HEK293 (cell line): ENCODE results near the gene GALE.
A peak's percentile ranks its signal among the peaks of the same experiment; 100 is the strongest.

Experiments used
- ZBTB11 ChIP-seq: fragments of 450-650 bp; formaldehyde crosslinking; conservative IDR thresholded peaks from 2 replicates; pipeline ENCODE4 v1.5.1; 2016; ENCODE audit warnings: low read depth, missing biosample characterization, missing genetic modification characterization
- ZNF121 ChIP-seq: fragments of 450-650 bp; formaldehyde crosslinking; IDR thresholded peaks from 2 replicates; pipeline ENCODE4 v1.5.1; 2016; ENCODE audit warnings: missing biosample characterization, missing genetic modification characterization
- ZNF335 ChIP-seq: fragments of 450-650 bp; formaldehyde crosslinking; conservative IDR thresholded peaks from 2 replicates; pipeline ENCODE4 v1.5.1; 2016; ENCODE audit warnings: missing biosample characterization, missing genetic modification characterization
- TF ChIP-seq, protein P1 (sequence below): fragments of 450-650 bp; formaldehyde crosslinking; IDR thresholded peaks from 2 replicates; pipeline ENCODE4 v1.5.1; 2016; ENCODE audit warnings: missing biosample characterization, missing genetic modification characterization

DNA sequence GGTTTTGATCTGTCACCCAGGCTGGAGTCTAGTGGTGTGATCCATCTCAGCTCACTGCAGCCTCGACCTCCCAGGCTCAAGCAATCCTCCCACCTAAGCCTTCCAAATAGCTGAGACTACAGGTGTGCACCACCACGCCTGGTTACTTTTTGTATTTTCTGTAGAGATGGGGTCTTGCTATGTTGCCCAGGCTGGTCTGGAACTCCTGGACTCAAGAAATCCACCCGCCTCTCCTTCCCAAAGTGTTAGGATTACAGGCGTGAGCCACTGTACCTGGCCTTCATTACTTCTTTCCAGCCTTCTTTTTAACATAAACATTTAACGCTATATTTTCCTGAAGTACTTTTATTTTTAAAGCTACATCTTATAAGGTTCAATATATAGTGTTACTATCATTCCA, 43.1 kb upstream of the GALE start:
- TF ChIP-seq ZNF335 (no peak), ZNF121 (peak; percentile 68), ZBTB11 (tag by site-specific recombination) (no peak)
- TF ChIP-seq, protein P1, sequence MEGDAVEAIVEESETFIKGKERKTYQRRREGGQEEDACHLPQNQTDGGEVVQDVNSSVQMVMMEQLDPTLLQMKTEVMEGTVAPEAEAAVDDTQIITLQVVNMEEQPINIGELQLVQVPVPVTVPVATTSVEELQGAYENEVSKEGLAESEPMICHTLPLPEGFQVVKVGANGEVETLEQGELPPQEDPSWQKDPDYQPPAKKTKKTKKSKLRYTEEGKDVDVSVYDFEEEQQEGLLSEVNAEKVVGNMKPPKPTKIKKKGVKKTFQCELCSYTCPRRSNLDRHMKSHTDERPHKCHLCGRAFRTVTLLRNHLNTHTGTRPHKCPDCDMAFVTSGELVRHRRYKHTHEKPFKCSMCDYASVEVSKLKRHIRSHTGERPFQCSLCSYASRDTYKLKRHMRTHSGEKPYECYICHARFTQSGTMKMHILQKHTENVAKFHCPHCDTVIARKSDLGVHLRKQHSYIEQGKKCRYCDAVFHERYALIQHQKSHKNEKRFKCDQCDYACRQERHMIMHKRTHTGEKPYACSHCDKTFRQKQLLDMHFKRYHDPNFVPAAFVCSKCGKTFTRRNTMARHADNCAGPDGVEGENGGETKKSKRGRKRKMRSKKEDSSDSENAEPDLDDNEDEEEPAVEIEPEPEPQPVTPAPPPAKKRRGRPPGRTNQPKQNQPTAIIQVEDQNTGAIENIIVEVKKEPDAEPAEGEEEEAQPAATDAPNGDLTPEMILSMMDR (tag by site-specific recombination), result no peak
